Measurements from ENCODE around the gene BMP6. TPM values are rescaled to one million over a fixed set of nuclear protein-coding genes. Genes with fewer than 3 reads are reported as not detected.

The BMP6 gene
- total RNA-seq, 1 experiment from 2014 or later, result 0.34 TPM

DNA sequence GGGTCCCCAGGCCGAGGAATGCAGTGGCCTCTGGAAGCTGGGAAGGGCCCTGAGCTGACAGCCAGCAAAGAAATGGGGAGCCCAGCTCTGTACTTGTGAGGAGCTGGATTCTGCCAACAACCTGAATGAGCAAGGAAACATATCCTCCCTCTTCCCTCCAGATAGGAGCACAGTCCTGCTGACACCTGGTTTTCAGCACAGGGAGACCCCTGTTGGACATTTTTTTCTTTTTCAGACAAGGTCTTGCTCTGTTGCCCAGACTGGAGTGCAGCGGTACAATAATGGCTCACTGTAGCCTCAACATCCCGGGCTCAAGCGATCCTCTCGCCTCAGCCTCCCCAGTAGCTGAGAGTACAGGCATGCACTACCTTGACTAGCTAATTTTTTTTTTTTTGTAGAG lies 21.5 kb downstream of the BMP6 start:
- no peak for DNase-seq (ENCODE audit: low read depth)

DNA sequence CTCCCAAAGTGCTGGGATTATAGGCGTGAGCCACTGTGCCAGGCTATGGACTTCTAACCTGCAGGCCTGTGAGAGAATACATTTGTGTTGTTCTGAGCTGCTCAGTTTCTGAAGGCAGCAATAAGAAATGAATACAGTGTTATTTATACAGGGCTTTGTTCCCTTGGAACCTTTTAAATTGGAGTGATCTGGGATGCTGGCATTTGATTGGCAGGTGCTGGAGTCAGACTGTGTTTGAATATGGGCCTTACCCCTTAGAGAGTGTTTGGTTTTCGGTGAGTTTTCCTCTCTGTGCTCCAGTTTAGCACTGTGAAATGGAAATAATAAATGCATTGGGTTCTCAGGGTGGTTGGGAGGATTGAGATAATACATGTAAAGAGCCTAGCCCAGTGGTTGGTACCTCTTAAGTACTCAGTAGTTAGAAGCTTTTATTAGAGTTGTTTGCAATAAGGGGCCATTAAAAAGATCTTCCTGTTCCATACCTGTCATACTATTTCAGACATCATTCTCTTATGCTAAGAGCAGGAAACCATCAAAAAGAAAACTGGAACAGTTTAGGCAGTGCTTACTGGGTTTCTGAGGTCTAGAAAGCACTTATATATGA lies 22.1 kb downstream of the BMP6 start:
- no peak for DNase-seq (ENCODE audit: low read depth)

GRCh38 chr6:7749478-7749877 lies 23.6 kb downstream of the BMP6 start:
- no peak for DNase-seq (ENCODE audit: low read depth)

- no peak for DNase-seq (ENCODE audit: low read depth)
Measured at GRCh38 chr6:7750197-7750596, 24.3 kb downstream of the BMP6 start.

DNA sequence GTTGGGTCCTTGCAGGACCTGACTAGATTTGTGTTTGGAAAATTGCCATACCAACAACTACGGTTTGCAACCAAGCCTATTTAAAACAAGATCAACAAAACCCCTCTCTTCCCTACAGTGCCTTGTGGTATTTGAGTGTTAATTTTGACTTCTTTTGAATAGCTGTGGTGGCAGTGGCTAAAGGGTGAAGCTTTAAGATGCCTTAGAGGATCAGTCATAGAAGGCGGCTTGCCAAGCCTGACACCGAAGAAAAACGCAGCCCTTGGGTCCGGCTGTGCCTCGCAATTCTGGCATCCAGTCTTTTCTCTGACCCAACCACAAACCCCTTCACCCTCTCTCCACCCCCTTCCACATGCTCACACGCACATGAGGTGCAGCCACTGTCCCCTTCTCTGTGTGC lies 32.6 kb downstream of the BMP6 start:
- peak; percentile 94 for DNase-seq (ENCODE audit: low read depth)

- no peak for DNase-seq (ENCODE audit: low read depth)
Measured at GRCh38 chr6:7759320-7759719, 33.4 kb downstream of the BMP6 start.

DNA sequence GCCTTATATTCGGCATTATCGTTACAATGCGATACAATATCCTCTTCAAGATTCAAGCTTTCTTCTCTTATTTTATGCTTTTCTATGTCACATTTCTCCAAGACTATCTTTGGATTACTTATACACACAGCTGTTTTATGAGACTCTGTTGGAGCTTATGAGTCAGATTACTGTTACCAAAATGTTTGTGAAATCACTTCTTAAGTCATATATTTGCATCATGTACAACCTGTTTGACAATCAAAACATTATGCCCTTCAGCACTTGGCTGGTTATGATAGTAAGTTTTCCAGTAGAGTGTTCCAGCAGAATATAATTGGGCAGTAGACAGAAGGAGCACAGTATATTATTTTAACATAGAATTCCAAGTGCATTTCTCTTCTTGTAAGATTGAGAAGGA lies 35.2 kb downstream of the BMP6 start:
- DNase-seq (ENCODE audit: low read depth), result no peak

GRCh38 chr6:7762760-7763159 lies 36.9 kb downstream of the BMP6 start:
- no peak for DNase-seq (ENCODE audit: low read depth)

DNA sequence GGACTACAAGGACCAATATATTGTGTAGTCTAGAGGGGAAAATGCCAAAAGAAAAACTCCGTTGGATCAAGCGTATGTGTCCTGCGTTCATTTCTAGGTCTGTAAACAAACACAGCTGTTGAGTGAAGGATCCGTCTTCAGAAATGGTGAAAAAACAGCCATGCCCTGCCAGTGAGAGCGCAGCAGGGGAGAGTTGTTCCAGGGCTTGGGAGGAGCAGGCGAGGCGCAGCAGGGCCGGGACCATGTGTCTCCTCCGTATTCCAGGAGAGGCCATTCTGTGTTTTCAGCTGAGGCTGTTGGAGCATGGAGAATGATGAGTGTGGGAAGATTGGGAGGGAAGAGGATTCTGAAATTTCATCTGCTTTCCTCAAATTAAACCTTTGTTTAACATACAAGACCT lies 38.0 kb downstream of the BMP6 start:
- DNase-seq (ENCODE audit: low read depth), result no peak

GRCh38 chr6:7765575-7766325 lies 39.9 kb downstream of the BMP6 start:
- DNase-seq (ENCODE audit: low read depth), result no peak

GRCh38 chr6:7769702-7770101 lies 43.8 kb downstream of the BMP6 start:
- no peak for DNase-seq (ENCODE audit: low read depth)

GRCh38 chr6:7770111-7770510 lies 44.2 kb downstream of the BMP6 start:
- no peak for DNase-seq (ENCODE audit: low read depth)

DNA sequence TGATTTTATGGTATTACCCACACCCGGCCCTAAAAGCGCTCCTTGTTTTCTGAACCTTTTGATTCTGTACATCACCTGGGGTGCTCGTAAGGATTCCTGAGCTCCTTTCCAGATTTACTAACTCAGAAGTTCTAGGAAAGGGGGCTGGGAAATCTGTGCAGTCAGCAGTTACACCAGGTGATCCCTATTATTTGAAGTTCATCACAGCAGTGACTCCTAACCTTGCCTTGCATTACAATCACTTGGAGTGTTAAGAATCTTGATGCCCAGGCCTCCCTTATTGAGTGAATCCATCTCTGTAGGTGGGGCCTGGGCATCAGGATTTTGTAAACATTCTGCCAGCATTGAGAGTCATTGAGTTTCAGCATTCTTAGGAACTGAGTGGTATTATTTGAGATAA lies 44.7 kb downstream of the BMP6 start:
- no peak for DNase-seq (ENCODE audit: low read depth)

DNA sequence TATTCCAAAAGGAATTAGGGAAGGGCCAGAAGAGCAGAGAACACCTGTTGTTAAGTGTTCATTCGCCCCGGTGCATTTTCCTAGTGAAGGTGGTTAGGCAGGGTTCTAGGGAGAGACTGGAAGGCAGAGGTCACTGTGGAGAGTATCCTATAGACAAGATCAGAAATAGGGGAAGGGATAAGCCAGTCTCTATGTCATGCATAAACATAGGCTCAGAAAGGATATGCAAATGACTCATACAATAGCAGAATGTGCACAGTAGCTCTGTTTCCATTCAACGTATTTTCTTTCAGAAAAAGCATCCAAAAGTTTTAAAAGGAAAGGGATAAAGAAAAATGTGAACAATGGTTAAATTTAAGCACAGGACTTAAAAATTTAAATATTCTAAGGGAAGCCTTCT lies 47.4 kb downstream of the BMP6 start:
- DNase-seq (ENCODE audit: low read depth), result no peak

GRCh38 chr6:7773914-7774313 lies 48.0 kb downstream of the BMP6 start:
- DNase-seq (ENCODE audit: low read depth), result no peak

DNA sequence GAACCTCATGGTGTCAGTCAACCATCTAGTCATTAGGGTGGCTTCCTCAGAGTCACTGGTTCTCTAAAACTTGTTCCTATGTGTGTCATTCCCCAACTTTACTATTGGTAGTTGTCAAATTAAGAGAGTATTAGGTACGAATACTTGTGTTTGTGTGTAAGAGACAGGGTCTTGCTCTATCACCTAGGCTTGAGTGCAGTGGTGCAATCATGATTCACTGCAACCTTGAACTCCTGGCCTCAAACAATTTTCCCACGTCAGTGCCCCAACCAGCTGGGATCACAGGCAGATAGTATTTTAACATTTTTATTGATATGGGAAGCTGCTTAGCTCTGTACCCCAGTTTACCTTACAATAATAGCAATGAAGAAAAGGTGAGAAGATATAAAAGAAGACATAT lies 50.6 kb downstream of the BMP6 start:
- DNase-seq (ENCODE audit: low read depth), result no peak

- peak; percentile 7 for DNase-seq (ENCODE audit: low read depth)
Measured at GRCh38 chr6:7777074-7777473, 51.2 kb downstream of the BMP6 start.

GRCh38 chr6:7781240-7781639 lies 55.3 kb downstream of the BMP6 start:
- DNase-seq (ENCODE audit: low read depth), result no peak

DNA sequence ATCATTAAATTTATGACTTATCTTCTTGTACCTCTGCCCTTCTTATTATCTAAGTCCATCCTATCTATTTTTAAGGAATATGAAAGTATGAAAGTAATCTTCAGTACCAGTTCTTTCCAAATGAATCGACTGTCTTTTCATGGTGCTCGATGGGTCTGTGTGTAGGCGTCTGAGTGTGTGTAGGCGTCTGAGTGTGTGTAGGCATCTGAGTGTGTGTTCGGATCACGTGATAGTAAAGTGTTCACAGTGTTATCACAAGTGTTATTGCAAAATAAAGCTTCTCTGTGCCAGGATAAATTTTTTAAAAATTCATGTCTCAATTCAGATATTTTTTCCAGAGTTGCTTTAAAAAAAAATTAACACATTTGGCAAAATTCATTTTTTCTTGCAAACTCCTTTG lies 58.3 kb downstream of the BMP6 start:
- DNase-seq (ENCODE audit: low read depth), result no peak

DNA sequence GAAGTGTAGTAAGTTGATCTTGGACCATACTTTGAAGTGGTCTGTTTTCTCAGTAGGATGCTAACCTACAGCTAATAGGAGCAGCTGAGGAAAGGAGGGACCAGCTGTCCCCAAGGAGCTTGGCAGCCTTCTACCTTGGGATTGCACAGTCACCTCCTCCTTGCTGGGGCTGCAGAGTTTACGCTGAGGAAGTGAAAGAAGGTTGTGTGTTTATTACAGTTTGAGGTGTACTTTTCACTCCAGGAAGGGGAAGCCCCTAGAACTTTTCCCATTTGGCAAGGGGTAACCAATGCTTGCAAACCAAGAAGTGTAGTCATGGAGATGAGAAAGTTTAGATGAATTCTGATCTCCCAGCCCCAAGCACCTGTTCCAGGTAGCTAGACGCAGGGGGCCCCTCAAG lies 58.8 kb downstream of the BMP6 start:
- no peak for DNase-seq (ENCODE audit: low read depth)

- DNase-seq (ENCODE audit: low read depth), result no peak
Measured at GRCh38 chr6:7785243-7786035, 59.5 kb downstream of the BMP6 start.

DNA sequence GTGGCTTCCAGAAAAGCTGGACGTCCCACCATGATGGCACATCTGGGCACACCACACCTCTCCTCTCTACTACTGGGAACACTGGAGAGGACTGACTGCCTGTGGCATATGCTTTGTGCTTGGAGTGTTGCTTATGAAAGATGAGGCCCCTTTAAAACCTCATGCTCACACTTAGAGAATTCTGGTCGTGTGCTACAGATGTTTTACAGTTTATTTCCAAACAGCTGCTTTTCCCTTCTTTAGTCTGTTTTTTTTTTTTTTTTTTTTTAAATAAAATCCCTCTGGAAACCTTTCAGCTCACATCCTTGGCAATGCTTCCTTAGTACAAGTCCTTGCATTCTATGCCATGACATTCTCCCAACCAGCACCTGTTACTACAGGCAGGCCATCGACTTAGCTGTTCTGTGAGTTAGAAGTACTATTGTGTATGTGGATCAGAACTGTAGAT lies 60.3 kb downstream of the BMP6 start:
- DNase-seq (ENCODE audit: low read depth), result no peak

GRCh38 chr6:7787137-7787608 lies 61.3 kb downstream of the BMP6 start:
- no peak for DNase-seq (ENCODE audit: low read depth)

Measured in Daoy (cell line).